Tongue (tissue), 2 donors: ENCODE results near the gene CABCOCO1. TPM values are rescaled to one million over a fixed set of nuclear protein-coding genes. Genes with fewer than 3 reads are reported as not detected.
"Not testable (repeated sequence)": the region's sequence is repeated elsewhere in the genome, so short reads cannot be mapped to it uniquely, and the experiment has no call there.

Source experiments
- DNase-seq: peaks from one replicate; pipeline ENCODE4 v3.0.0-alpha.2; 2015
- total RNA-seq: library from RNA; depleted of rRNA; stranded (reverse); fragments of >200 nt; gene quantifications from one replicate; pipeline ENCODE4 v1.2.3, GENCODE V29; 2014

Gene CABCOCO1
- total RNA-seq, 1 donor from 2014 or later: 0.92 TPM

DNA sequence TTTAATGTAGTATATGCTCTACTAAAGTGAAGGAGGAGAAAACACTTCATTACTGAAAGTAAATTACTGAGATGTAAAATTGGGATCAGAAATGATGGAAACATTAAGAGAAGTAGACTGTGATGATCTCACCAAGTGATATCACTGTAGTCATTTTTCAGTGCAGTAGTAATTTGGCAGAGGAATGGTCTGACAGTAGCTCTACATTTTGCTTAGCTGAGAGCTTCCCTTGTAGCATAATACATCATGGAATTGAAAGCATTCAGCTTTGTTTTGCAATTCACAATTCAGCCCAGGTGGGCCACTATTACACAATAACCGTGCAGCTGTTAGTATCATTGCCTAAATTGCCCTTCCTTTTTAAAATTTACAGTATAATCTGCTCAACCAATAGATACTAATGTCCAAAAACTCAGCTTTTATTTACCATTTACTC is 19.4 kb upstream of the CABCOCO1 start:
- DNase-seq: peak; percentile 84

DNA sequence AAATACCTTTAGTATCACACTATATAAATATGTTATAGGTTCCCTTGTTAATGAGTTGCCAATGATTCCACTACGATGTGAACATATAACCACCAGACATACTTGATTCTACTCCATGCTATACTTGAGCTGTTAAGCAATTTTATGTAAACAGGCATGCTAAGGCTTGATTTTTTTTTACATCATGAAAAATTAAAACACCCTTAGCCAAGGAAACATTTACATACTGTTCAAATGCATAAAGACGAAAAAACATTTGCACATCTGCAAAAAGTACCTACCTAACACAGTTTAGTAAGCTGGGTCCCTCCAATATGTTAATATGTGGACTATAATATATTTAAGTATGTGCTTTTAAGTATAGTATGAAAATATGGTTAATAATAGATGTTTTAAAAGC is 9.0 kb upstream of the CABCOCO1 start:
- DNase-seq: no peak

DNA sequence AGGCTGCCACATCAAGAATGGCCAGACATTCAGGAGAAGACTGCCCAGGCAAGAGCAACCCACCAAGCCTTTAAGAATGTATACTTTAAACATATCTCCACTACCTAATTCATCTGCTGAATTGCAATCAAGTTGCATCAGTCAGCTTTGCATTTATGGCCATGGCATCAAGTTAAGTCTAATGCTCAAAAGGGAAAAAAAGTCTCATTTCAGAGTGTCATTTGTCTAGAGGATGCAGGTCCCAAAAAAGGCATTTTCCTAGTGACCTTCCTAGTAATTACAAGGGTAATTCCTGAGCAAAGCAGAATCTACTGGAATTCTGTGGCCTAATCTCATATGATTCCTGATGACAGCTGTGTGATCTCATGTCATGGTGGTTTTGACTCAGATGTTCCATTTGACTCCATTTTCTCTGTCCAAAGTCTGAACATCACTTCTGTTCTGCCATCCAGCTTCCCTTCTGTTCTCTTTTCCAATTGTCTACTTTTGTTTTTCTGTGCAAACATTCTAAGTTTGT is 7.3 kb upstream of the CABCOCO1 start:
- DNase-seq: no peak

DNA sequence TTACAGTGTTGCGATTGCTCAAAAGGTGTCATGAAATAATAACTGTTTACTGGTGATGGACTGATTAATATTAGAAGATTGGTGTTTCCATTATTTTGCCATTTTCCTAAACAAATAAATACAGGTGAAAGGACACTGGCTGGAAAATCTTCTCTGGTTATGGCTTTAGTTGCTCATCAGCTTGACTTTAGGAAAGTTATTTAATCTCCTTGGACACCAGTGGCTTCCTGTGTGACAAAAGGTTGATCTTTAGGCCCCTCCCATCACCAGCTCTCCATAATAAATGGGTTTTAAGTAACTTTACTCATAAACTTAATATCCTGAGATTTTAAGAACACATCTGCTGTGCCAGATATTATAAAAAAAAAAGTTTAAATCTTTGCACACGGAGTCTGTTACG is 737 bp downstream of the CABCOCO1 start:
- DNase-seq: no peak

DNA sequence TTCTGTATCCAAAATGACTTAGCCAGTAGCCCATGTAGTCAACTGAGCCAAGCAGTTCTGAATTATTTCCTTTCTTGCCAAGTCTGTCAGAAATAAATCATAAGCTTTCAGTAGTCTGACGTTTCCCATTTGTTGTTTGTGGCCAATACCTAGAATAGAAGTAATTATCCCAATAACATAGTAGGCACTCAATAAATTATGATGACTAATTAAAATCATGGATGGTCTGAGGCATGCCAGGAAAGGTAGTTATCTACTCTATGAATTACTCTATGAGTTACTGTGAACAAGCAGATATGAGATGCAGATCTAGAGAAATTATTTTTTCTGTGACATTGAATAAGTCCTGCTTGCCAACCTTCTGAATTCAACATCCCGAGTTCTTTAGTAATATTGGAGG is 2.3 kb downstream of the CABCOCO1 start:
- no peak for DNase-seq

DNA sequence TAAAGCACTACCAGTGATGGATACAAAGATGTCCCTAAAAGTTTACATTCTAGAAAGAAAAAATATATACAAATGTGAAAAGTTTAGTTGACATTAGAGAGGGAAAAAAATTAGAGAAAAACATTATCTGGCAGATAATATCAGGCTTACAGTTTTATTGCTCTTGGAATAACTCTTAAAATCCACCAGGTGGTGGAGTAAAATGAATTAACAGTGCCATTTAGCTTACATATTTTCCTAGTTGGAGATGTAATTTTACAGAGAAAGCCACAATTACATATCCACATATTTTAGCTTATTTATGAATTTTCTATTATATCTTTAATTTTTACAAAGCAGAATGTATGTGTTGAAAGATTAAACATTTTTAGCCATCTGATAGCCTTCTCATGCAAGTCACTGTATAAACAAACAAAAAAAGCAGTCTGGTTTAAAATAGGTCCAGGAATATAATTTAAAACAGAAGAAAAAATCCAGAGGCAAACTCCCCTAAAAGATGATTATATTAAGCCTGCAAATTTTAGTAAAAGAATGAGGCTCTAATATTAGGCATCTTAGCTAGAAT is 6.5 kb downstream of the CABCOCO1 start:
- no peak for DNase-seq

DNA sequence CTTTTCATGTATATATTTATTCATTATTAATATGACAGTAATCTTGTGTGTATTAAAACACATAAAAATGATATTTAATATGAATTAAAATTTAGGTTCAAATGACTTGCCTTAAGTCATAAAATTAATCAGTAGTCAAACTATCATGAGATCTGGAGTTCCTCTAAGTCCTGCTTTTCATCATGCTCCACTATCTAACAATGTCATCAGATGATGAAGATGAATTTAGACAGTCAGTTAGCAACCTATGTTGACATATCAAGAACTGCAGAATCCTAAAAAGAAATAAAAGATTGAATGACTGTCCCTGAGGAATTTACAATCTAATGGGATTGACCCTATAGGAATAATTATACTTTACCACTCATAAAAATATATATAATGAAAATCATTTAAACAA is 7.1 kb downstream of the CABCOCO1 start:
- DNase-seq: no peak

DNA sequence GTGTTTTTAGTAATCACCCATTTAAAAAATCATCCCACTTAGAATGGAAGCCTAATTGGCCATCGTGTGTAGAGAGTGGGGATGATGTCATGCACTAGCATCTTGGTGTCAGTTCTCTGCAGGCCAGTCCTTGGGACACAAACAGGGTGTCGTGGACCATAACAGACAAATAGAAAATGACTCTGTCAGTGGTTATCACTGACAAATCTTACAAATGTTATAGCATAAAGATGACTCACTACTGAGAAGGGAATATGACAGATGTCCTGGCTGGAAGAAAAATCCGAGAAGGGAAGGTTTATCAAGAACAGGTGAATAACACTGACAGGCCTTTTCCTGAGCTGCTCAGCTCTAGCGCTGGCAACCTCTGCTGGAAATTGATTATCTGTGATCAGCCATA is 10.6 kb downstream of the CABCOCO1 start:
- DNase-seq: no peak

DNA sequence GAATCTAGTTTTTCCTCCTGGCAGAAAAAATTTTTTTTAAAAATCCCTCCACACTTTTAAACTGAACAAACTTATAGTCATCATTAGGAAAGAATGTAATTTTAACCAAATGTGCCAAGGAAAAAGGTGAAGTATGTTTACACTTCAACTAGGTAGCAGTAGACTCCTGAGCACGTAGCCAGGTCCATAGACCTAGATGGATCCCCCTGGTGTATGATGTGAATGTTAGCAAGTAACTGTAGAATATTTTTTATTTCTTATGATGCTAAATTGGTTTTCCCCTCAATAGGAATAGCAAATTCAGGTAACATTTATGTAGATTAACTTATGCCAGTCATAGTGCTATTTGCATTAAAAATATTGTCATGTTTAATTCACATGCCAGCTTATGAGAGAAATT is 19.6 kb downstream of the CABCOCO1 start:
- DNase-seq: no peak

DNA sequence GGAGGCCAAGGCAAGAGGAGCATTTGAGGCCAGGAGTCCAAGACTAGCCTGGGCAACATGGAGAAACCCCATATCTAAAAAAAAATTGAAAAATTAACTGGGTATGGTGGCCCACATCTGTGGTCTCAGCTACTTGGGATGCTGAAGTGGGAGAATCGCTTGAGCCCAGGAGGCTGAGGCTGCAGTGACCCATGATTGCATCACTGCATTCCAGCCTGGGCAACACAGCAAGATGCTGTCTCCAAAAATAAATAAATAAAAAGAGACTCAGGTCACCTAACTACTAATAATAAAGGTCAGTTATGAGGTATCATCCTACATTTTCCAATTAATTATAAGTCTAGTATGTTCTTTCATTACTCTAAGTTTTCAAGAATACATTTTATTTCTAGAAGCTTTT is 20.6 kb downstream of the CABCOCO1 start:
- DNase-seq: no peak

DNA sequence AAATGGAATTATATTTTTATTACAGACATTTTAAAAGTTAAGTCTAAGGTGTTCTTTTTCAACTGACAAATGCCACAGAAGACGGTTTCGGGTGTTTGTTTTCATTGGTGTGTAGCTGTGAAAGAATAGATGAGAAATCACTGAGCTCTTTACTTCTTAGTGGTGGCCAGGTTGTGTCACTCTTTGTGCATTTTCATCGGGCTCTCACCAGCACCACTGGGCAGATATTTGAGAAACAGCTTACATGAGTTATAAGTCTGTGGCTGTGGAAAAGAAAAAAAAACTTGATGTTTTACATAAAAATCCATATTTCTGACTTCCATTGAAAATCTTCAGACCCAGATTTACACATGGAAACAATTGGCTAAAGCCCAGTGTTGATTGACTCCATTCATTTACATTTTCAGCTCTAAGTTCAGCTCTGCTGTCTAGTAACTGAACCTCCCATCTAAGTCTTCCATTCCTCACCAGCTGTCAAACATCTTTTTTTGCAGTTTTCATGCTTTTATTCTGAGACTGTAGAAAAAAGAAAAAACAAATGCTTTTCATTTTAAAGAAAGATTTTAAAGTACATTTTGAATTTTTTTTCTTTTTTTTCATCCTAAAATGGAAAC is 22.3 kb downstream of the CABCOCO1 start:
- DNase-seq: peak; percentile 24

DNA sequence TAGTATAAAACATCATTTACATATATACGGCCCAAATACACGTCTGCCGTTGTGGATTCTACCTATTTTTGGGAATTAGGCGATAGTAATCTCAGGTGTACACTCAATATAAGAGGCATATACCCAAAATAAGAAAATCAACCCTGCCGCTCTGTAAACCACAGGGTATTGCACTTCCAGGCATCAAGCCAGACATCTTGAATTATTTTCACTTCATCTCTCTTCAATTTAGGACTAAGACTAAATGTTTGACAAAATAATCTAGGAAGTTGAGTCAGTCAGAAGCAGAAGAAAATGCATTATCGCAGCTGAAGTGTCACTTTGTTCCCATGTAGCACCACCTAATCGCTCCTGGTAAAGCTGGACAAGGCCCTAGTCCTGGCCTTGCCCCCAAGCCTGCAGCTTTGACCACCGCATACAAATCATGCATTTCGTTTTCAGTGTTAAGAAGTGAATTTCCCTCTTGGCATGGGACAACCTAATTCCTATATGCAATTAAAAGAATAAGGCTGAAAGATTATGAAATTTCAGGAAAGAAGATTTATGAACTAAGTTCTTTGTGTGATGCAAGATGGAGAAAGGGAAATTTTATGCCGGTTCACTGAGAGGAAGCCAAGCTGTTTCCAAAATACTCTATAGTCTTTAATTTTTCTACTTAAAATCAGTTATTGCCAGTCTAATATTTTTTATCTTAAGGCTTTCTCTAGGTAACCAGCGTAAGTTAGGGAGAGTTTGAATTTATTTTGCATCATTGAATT is 26.0 kb downstream of the CABCOCO1 start:
- no peak for DNase-seq

DNA sequence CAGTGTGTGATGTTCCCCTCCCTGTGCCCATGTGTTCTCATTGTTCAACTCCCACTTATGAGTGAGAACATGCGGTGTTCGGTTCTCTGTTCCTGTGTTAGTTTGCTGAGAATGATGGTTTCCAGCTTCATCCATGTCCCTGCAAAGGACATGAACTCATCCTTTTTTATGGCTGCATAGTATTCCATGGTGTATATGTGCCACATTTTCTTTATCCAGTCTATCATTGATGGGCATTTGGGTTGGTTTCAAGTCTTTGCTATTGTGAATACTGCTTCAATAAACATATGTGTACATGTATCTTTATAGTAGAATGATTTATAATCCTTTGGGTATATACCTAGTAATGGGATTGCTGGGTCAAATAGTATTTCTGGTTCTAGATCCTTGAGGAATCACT is 28.9 kb downstream of the CABCOCO1 start:
- not testable (repeated sequence) for DNase-seq

DNA sequence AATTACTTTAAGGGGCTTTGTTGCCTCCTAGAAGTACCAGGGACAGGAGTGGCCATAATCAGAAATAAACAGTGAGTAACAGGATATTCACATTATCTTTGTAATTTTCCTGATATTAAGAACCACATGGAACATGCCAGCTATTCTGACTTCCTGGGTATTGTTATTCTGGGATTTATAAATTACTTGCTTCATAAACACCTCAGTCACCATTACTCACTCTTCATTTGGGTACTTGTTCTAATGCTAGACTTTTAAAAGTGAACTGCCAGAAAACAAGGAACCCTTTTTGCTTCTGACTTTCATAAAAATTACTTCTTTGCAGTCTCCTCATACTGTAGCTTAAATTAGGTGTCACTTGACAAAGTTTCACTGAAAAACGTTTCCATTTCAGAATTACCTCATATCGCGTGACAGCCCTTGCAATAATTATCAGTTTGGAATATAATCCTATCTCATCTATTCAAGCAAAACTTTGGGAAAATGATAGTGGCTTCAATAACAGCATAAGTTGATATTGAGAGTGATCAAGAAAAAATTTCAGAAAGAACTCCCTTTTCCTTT is 29.8 kb downstream of the CABCOCO1 start:
- DNase-seq: no peak

DNA sequence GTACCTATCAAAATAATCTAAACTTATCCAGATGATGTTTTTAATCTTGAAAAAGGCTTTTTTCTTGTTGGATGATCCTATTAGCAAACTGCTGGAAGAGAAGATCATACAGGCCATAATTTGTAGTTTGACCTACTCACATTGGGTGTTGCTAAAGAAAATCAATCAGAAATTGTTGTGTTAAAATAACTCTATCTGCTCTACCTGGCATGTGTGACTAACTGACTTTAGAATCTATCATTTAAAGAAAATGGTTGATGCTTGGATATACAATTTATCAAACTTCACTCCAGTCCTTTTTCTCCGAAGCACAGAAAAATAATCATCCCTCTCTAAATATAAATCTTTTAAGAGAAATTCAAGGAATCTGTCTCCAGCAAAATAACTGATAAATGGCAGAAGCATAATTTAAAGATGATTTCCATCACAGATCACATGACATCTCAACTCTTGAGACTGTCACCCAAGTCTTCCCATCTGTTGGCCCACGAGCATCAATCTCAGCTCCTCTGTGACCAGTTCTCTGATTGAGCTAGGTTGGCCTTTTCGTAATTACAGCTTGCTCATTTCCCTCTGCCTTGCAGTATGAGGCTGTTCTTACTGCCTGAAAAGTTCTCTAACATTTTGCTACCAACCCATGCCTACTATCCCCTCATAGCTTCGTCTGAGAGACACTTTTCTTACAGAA is 36.4 kb downstream of the CABCOCO1 start:
- no peak for DNase-seq

DNA sequence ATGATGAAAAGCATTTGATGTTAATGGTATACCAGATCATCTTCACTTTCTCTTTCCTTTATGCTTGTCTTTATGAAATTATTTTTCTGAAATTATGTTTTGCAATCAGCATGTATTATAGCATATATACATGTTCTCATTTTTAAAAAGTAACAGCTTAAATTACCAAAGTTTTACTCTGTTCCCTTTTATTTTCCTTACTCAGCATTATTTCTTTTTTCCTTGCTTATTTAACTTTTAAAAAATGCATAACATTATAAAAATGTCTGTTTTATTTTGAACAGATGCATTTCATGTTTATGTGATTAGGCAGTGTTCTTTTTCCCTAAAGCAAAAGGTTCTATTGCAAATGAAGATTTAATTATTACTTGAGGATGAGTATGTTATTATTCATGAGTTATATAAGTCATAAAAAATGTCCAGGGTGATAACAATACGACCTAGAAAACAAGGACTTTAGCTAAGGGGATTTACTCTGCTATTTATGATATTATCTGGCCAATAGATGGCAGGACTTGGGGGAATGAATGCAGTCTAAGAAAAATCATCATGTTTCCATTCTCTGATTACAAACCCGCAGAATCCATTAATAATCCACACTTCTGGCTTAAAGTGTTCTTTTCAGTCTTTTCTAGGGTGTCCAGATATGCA is 38.5 kb downstream of the CABCOCO1 start:
- DNase-seq: no peak

DNA sequence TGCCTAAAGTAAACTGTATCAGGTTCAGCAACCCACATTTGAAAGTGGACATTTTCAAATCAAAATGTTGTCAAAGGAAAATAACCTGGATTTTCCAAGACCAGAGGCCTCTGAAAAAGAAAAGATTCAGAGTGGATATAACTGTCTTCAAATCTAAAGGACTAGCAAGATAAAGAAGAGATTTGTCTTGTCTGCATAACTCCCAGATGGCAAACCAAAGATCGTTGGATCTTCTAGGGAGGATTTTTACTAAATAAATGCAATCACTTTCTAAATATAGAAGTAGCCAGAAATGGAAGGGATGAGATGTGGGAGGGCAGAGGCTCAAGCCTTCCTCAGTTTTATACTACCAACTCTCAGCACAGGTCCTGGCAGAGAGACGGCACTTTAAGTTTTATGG is 39.0 kb downstream of the CABCOCO1 start:
- DNase-seq: no peak

DNA sequence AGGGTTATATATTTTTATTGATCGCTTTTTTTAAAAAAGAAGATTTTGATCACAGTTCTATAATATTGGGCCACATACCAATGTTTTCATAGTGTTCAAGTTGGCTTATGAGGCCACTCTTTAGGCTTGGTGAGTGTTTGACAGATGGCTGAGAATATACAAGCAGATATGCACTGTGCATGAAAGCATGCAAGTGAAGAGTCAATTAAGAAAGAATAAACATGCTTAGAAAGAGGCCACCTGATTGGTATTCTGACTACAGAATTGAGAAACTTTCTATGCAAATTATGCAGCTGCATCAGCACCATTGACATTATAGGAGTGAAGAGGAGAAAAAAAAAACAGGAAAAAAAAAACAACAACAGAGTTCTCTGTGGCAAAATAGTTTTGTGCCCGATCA is 39.9 kb downstream of the CABCOCO1 start:
- no peak for DNase-seq

DNA sequence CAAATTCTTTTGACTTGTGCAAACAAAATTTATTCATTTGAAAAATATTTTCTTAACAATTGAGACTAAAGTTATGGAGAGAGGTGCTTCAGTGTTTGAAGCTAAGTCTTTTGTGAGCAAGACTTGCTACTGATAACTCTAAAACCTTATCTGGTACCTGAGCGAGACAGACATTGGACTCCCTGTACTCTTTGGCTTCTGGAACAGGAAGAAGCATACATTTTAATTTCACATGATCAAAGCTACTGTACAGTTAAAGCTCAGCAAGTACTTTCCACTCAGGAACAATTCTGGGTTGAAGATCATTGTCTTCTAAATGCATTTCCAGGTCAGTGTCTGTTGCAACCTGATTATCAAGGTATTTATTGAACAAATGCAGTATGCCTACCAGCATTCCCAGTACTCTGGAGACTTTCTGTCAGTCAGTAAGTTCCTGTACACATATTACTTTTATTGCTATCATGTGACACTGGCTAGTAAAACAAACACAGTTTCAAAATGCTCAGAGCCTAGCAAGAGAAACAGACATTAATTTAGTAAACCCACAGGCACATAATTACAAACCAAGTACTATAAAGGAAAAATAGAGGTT is 42.4 kb downstream of the CABCOCO1 start:
- no peak for DNase-seq

DNA sequence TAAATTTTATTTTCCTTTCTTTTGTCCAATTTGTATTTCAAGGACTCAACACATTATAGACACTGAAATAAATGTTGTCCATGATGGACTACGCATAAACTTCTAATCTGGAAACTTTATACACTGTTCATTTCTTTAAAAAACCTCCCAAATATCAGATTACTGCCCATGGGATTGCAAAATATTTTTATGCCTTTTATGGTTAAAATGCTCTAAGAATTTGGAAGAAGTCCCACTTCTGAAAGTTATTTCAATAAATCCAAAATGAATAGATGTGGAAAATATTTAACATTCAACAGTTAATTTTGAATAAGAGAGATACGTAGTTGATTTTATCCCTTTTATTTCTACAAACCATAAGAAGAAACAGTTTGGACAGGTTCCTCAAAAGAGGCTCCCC is 46.1 kb downstream of the CABCOCO1 start:
- DNase-seq: peak; percentile 4

DNA sequence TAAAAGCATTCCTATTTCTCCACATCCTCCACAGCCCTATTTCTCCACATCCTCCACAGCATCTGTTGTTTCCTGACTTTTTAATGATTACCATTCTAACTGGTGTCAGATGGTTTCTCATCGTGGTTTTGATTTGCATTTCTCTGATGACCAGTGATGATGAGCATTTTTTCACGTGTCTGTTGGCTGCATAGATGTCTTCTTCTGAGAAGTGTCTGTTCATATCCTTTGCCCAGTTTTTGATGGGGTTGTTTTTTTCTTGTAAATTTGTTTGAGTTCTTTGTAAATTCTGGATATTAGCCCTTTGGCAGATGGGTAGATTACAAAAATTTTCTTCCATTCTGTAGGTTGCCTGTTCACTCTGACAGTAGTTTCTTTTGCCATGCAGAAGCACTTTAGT is 49.4 kb downstream of the CABCOCO1 start:
- DNase-seq: not testable (repeated sequence)

DNA sequence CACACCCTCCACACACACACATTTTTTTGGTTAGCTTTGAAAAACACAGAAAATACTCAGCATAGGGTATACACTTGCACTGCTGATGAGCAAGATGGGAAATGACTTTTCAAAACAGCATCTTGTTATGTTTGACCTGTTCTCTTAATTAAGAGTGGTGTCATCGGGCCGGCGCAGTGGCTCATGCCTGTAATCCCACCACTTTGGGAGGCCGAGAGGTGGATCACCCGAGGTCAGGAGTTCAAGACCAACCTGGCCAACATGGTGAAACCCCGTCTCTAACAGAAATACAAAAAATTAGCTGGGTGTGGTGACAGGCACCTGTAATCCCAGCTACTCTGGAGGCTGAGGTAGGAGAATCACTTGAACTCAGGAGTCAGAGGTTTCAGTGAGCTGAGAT is 56.7 kb downstream of the CABCOCO1 start:
- not testable (repeated sequence) for DNase-seq
